ENCODE data around the gene ADAP1.

The ADAP1 gene

DNA sequence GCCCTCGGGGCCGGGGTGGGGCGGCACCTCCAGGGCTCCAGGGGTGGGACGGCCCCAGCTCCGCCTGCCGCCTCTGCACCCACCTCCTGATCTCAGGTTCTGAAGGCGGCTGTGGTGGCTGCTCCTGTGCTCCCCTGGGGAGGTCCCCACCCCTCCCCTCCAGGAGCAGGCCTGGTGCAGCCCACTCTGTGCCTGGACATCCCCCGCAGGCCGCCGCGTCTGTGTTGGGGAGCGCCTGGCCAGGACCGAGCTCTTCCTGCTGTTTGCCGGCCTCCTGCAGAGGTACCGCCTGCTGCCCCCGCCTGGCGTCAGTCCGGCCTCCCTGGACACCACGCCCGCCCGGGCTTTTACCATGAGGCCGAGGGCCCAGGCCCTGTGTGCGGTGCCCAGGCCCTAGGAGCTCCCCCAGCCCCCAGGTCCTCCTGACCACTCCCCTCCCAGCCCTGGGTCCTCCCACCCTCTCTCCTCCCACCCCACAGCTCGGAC is 34.0 kb upstream of the ADAP1 start:
- no peak for DNase-seq

DNA sequence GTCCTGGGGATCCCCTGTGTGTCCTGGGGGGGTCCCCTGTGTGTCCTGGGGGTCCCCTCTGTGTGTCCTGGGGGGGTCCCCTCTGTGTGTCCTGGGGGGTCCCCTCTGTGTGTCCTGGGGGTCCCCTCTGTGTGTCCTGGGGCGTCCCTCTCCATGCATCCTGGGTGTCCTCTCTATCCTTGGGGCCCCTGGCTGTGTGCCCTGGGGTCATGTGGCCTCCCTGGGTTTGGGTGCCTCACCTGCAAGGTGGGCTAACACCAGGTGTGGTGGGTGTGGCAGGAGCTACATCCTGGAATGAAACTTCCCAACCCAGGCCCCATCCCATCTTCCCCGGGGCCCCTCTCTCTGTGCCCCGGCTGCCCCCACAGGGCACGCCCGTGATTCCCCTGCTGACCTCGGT is 33.4 kb upstream of the ADAP1 start:
- DNase-seq = no peak

DNA sequence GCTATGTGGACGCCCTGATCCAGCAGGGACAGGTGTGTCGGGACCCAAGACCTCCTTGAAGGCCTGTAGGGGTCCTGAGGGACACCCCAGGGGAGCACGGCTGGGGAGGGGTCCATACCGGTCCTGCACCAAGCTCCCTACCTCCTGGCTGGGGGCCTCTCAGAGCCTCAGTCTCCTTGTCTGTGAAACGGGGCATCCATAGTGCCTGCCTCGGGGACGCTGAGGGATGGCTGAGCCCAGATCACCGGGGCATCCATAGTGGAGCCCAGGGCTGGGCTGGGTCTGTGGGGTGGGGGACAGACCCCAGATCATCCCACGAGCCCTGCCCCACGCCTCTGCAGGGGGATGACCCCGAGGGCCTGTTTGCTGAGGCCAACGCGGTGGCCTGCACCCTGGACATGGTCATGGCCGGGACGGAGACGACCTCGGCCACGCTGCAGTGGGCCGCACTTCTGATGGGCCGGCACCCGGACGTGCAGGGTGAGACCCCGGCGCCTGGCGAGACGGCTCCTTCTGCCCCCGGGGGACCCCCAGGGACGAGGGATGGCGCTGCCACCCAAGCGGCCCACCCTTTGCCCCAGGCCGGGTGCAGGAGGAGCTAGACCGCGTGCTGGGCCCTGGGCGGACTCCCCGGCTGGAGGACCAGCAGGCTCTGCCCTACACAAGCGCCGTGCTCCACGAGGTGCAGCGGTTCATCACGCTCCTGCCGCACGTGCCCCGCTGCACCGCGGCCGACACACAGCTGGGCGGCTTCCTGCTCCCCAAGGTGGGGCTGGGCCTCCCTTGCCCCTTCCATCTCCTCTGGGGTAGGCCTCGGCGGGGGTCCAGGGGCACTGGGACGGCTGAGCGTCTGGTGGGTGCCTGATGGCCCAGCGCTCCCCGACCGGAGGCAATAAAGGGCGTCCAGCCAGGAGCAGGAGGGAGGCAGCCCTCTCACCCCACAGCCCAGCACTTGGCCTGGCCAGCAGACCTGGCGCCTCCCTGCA is 32.6 kb upstream of the ADAP1 start:
- DNase-seq = no peak

DNA sequence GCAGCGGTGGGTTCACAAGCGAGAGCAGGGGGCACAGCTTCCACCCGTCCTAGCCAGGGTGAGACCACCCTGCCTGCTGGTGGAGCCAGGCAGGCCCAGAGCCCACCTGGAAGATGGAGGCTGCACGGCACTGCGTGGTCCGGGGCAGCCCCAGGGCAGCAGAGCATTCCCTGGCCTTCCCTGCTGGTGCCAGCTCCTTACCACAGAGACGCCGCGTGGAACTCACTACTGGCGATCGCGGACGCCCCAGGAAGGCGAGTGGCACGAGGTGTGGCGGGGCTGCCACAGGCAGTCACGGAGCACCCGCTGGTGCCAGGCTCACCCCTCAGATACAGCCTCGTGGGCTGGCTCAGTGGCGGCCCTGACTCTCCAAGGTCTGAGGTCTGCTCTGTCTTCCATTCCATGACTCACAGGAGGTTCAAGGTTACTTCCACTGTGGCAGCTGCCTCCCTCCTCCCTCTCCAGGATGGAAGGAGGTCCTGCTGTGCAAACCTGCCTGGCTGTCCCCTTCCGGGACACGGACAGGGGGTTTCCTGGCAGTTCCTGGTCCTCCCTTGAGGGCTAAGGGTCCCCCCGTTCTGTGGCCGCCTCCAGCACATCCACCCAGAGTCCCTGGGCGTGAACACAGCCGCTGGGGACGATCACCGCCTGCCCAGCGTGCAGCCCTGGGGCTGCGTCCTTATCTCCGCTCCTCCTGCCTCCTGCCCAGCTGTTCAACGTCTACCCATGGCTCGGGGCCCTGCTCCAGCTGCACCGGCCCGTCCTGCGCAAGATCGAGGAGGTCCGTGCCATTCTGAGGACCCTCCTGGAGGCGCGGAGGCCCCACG is 31.6 kb upstream of the ADAP1 start:
- no peak for DNase-seq

DNA sequence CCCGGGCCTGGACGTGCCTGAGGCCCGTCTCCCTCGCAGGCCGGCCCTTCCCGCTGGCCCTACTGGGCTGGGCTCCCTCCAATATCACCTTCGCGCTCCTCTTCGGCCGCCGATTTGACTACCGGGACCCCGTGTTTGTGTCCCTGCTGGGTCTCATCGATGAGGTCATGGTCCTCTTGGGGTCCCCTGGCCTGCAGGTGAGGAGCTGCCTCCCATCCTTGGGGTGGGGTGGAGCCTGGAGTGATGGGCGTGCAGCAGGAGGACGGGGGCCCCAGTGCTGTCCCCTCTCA is 30.6 kb upstream of the ADAP1 start:
- DNase-seq = no peak

DNA sequence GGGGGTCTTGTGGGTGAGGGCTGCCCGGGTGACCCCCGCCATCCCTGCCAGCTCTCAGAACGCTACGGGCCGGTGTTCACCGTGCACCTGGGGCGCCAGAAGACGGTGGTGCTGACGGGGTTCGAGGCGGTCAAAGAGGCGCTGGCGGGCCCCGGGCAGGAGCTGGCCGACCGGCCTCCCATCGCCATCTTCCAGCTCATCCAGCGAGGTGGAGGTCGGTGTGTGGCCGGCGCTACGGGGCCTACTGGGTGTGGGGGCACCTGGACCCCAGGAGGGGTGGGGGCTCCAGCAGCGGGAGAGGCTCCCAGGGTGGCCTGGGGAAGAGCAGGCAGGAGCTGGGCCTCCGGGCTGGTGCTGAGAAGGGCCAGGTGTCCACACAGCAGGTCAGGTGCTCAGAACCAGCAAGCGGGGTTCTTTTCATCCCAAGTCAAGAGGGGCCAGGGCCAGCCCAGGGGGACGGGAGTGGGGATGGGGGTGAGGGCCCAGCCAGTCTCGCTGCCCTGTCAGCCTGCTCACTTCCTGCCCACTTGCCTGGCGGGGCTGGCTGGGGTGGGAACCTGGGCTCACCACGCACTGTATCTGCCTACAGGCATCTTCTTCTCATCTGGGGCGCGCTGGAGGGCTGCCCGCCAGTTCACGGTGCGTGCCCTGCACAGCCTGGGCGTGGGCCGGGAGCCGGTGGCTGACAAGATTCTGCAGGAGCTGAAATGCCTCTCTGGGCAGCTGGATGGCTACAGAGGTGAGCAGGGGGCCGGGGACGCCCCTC is 30.1 kb upstream of the ADAP1 start:
- no peak for DNase-seq

DNA sequence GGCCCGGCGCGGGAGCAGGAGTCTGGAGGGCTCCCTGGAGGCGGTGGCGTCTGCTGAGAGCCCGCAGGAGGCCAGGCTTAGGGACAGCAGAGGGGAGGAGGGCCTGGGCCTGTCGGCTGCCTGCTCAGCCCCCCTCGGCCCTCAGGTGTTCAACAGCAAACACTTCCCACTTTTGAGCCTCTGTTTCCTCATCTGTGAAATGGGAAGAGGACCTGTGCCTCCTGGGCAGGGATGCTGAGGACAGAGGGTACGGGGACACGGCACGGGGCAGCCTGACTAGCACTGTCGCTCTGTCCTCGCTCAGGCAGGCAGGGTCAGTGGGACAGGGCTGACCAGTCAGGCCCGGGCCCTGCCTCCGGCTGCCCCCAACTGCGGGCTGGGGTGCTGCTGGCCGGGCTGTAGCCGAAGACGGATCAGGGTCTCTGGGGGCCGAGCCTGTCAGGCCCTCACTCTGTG is 29.2 kb upstream of the ADAP1 start:
- DNase-seq = no peak

DNA sequence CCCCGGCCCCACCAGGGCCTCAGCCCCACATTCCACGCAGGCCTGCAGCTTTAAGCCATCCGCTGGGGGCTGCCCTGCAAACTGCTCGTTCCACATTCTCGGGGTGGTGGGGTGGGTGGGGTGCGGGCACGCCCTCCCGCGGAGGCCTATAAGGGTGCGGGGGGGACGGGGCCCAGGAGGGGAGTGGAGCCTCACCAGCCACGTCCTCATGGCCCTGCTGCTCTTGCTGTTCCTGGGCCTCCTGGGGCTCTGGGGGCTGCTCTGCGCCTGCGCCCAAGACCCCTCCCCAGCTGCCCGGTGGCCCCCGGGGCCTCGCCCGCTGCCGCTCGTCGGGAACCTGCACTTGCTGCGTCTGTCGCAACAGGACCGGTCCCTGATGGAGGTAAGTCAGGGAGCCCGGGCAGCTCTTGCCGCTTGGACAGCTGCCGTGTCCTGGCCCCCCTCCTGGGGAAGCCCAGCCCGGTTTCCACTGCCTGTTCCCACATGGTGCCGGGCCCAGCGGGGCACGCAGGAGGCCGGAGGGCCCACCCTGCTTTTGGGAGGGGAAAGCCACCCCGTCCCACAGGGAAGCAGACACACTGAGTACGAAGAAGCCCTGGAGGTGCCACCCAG is 28.6 kb upstream of the ADAP1 start, which contains the start of gene CYP2W1:
CYP2W1 (plus strand) TSS at position 178 of the 612 bp plus-strand sequence; CDS start at position 209, 31 bp downstream.
- no peak for DNase-seq

DNA sequence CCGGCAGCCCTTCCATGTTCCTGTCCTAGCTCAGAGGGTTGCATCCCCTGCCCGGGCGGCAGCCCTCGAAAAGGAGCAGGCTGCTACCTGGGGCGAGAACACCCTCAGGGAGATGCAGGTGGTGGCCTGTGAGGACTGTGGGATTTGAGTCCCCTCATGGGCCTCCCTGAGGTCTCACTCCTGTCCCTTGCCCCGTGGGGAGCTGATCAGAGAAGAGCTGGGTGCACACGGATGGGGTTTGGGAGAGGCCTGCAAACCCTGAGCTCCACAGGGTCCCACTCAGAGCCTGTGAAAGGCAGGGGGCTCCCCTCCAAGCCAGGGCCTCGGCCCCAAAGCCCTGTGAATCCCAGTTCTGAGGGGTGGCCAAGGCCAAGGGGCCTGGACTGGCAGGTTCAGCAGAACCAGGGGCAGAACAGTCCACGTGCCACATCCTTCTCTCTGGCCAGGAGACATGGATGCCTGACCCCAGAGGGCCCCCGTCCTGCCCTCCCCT is 28.1 kb upstream of the ADAP1 start:
- no peak for DNase-seq

DNA sequence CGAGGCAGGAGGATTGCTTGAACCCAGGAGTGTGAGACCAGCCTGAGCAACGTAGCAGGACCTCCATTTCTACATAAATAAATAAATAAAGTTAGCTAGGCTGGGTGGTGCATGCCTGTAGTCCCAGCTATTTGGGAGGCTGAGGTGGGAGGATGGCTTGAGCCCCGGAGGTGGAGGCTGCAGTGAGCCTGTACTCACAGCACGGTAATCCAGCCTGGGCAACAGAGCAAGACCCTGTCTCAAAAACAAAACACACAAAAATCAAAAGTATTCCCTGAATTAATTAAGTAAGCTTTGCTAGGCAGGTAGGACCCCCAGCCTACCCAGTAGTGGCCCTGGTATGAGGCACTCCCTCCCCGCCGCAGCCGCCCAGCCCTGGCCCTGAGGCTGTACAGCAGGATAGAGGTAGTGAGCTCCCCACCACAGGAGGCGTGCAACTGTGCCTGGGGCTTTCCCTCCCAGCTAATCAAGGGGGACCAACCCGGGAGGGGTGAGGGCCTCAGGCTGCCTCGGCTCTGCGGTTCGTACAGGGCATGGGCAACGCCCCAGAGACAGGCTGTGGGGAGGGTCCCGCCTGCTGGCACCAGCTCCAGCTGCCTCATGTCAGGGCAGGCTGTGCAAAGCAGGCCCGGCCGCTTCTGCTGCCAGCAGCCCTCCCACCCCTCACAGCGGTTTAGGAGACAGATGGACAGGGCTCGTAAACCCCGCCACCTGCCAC is 27.5 kb upstream of the ADAP1 start:
- no peak for DNase-seq

DNA sequence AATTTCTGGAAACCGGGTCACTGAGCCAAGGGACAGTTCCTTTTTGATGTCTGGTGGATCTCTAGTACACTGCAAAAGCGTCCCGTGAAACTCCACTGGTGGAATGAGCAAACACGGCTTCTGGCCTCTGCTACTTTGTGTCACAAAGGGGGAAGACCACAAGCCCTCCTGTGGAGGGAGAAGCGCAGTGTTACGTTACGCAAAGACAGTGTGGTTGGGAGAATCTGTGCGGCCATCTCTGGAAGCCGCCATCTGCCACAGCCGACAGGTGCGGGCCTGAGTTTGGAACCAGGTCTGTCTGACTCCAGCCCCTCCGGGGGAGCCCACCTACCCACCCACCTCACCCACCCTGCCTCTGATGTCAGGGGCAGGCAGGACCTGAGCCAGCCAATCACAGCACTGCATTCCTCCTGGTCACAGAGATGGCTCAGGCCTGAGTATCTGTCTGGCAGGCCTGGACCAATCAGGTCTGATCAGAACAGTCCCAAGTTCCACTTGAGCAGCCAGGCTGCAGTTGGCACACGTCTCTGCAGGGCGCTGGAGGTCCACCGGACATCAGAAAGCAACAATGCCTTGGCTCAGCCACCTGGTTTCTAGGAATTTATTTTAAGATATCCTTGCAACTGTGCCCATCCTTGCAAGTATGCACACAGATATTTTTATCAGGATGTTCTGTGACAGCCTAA is 25.5 kb upstream of the ADAP1 start:
- DNase-seq = no peak

DNA sequence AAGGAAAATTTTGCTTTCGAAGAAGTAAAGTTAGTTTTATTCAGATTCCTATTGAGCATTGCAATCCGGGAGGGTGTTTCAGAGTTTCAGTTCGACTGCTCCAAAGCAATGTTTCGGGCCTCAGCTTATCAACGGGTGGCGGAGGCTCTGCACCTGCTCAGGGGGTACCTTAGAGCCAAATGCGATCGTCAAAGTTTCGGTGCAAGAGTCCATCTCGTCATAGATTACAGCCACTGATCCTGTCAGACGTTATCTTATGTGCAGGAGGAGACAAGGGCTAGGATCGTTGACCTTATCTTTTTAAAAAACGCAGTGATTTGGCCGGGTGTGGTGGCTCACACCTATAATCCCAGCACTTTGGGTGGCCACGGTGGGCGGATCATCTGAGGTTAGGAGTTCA is 24.7 kb upstream of the ADAP1 start:
- no peak for DNase-seq

DNA sequence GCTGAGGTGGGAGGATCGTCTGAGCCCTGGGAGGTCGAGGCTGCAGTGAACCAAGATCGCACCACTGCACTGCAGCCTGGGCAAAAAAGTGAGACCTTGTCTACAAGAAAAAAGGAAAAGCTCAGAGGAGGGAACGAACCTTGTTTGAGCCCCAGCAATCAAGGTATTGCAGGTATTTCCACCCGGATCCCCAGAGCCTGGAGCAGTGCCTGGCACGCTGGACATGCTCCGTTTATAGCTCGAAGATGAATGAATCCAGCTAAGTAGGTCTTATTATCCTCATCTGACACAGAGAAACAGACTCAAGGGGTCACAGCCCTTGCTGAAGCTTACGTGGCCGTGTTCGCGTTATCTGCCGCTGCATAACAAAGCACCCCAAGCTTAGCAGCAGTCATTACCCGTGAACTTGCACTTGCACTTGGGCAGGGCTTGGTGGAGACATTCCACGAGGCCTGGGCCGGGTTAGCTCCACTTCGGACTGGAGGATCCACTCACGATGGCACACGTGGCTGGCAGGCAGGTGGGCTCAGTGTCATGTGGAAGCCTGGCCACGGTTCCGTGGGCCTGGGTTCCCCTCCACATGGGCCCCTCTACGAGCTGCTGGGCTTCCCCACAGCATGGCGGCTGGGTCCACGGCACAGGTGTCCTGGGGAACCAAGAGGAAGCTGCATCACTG is 24.1 kb upstream of the ADAP1 start:
- no peak for DNase-seq

DNA sequence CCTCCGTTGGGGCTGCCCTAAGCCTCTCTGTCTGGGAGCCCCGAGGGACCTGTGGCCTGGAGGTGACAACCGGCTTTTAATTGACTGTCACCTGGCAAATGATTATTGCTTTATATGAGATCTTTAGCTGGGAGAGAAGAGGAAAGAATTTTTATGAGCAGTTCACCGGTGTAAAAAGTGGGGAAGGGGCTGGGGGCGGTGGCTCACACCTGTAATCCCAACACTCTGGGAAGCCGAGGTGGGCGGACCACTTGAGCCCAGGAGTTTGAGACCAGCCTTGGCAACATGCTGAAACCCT is 23.5 kb upstream of the ADAP1 start:
- no peak for DNase-seq

DNA sequence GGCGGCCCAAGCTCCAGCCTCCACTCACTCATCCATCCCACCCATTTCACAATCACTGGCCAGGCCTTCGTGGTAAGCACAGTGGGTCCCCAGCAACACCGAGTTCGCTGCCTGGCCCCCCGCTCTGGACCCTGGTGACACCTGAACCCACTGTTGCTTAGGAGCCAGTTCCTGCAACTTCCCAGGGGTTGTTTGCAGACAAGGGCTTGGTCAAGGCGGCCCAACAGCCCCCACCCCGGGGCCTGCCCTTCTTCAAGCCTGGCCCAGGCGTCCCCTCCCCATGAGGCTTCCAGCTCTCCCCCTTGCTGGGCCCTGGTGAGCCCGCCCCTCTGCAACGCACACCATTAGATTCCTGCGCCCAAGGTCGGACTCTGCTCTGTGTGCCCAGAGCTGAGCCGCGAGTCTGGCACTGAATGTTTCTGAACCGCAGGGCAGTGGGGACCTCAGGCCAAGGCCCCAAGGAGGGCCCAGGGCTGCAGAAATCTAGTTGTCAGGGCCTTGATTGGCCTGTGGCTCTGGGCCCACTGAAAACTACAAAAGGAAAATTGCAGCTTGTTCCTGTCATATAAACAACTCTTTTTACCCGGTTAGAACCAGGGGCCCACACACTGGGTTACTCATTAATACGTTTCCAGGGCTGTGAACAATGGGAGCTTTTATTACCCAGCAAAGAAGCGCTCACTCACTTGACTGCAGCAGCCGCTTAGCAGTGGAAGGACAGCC is 23.0 kb upstream of the ADAP1 start:
- no peak for DNase-seq

DNA sequence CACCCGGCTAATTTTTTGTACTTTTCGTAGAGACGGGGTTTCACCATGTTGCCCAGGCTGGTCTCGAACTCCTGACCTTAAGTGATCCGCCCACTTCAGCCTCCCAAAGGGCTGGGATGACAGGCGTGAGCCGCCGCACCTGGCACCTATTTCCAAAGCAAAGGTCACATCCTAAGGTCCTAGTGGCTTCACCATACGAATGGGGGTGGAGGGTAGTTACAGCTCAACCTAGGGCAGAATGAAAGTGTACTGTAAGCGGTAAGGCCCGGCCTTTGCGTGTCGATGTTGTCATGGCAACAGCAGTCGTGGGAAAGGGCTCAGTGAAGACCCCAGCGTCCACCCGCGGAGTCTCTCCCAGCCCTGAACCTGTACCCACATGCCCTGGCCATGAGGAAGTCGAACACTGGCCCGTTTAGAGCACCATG is 22.4 kb upstream of the ADAP1 start:
- DNase-seq = no peak

DNA sequence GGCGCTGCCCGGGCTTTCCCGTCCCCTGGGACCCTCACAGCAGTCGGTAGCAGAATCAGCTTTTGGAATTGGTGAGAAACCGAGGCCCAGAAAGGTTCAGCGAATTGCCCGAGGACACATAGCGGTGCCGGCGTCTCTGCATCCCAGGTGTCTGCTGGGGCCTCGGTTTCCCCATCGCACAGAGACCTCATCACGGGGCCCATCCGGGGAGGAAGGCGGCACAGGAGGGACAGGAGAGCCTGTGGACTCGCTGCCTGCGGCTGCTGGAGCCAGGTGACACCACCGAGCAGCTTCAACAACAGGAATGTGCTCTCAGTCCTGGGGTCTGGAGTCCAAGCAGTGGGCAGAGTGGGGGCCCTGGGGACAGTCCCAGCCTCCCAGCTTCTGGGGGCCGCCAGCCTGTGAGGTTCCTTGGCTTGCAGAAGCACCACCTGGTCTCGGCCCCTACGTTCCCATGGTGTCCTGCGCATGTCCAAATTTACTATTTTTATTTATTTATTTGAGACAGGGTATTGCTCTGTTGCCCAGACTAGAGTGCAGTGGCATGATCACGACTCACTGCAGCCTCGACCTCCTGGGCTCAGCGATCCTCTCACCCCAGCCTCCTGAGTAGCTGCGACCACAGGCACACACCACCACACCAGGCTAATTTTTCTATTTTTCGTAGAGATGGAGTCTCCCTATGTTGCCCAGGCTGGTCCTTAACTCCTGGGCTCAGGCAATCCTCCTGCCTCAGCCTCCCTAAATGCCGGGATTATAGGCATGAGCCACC is 21.4 kb upstream of the ADAP1 start:
- no peak for DNase-seq

DNA sequence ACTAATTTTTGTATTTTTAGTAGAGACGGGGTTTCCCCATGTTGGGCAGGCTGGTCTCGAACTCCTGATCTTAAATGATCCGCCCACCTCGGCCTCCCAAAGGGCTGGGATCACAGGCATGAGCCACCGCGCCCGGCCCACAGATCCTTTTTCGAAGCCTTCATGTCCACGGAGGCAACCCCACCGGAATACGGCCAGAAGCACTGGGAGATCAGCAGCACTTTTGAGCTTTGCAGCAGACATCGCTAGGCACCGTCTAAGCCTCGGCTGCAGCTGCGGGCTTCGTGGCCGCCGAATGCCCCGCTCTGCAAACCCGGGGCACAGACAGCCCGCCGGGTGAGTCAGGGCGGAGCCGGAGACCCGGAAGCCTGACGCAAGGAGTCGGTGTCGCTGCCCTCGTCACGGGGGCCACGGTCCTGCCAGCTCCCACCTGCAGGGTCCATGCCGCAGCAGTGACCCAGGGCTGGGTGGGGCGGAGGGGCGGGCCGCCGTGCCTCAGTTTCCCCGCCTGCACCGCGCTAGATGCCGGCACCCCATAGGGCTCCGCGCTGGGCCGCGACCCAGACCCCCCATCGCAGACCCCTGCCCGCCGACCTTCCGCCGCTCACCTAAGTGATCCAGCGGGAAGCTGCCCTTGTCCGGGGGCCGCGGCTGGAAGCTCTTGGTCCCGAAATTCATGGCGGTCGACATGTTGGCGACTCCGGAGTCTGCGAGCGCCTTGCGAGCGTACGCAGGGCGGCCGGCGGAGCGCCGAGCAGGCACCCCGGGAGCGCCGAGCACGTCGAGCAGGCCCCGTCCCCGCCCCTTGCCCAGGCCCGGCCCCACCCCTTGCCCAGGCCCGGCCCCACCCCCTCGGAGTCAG is 20.6 kb upstream of the ADAP1 start, which contains the start of gene COX19:
COX19 (minus strand) TSS at position 730 of the 862 bp plus-strand sequence; CDS start at position 690, 40 bp downstream.
- DNase-seq = peak; percentile 65
